ENCODE data around the gene TDRD7. TPM values are rescaled to one million over a fixed set of nuclear protein-coding genes. Genes with fewer than 3 reads are reported as not detected.

Gene TDRD7
- total and polyA plus RNA-seq, 9 of the 15 experiments (the other 6 are each of a cell fraction or from before 2014, with no cell fraction given) = 2.2 to 7.7 (median 5.2) TPM

- TF ChIP-seq LCOR (CRISPR knock-in tag; IDR thresholded peaks at IDR 0.05) = no peak
- no peak for TF ChIP-seq SLC30A9 (CRISPR knock-in tag; IDR thresholded peaks at IDR 0.05)
- TF ChIP-seq, protein P1, sequence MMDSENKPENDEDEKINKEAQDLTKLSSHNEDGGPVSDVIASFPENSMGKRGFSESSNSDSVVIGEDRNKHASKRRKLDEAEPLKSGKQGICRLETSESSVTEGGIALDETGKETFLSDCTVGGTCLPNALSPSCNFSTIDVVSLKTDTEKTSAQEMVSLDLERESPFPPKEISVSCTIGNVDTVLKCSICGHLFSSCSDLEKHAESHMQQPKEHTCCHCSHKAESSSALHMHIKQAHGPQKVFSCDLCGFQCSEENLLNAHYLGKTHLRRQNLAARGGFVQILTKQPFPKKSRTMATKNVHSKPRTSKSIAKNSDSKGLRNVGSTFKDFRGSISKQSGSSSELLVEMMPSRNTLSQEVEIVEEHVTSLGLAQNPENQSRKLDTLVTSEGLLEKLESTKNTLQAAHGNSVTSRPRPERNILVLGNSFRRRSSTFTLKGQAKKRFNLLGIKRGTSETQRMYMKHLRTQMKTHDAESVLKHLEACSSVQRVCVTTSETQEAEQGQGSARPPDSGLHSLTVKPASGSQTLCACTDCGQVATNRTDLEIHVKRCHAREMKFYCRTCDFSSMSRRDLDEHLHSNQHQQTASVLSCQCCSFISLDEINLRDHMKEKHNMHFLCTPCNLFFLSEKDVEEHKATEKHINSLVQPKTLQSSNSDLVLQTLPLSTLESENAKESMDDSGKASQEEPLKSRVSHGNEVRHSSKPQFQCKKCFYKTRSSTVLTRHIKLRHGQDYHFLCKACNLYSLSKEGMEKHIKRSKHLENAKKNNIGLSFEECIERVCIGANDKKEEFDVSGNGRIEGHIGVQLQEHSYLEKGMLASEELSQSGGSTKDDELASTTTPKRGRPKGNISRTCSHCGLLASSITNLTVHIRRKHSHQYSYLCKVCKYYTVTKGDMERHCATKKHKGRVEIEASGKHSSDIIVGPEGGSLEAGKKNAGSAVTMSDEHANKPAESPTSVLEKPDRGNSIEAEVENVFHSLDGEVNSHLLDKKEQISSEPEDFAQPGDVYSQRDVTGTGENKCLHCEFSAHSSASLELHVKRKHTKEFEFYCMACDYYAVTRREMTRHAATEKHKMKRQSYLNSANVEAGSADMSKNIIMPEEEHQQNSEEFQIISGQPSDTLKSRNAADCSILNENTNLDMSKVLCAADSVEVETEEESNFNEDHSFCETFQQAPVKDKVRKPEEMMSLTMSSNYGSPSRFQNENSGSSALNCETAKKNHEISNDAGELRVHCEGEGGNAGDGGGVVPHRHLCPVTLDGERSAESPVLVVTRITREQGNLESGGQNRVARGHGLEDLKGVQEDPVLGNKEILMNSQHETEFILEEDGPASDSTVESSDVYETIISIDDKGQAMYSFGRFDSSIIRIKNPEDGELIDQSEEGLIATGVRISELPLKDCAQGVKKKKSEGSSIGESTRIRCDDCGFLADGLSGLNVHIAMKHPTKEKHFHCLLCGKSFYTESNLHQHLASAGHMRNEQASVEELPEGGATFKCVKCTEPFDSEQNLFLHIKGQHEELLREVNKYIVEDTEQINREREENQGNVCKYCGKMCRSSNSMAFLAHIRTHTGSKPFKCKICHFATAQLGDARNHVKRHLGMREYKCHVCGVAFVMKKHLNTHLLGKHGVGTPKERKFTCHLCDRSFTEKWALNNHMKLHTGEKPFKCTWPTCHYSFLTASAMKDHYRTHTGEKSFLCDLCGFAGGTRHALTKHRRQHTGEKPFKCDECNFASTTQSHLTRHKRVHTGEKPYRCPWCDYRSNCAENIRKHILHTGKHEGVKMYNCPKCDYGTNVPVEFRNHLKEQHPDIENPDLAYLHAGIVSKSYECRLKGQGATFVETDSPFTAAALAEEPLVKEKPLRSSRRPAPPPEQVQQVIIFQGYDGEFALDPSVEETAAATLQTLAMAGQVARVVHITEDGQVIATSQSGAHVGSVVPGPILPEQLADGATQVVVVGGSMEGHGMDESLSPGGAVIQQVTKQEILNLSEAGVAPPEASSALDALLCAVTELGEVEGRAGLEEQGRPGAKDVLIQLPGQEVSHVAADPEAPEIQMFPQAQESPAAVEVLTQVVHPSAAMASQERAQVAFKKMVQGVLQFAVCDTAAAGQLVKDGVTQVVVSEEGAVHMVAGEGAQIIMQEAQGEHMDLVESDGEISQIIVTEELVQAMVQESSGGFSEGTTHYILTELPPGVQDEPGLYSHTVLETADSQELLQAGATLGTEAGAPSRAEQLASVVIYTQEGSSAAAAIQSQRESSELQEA (IDR thresholded peaks at IDR 0.05; ENCODE audit: low read depth) = no peak
These were observed 3.3 kb upstream of the TDRD7 start (continued) for GRCh38 chr9:97408562-97408961.

All from K562 (cell line).